G401 (cell line): ENCODE data around the gene IGF2BP3. TPM values are rescaled to one million over a fixed set of nuclear protein-coding genes. Genes with fewer than 3 reads are reported as not detected.
A peak's percentile ranks its signal among the peaks of the same experiment; 100 is the strongest.
"Not testable (repeated sequence)": the region's sequence is repeated elsewhere in the genome, so short reads cannot be mapped to it uniquely, and the experiment has no call there.

Source experiments
- DNase-seq: peaks from one replicate; pipeline ENCODE4 v3.0.0-alpha.2; 2015; ENCODE audit warnings: low spot score
- in situ Hi-C: cut with HindIII; loops from 2 replicates; pipeline ENCODE4 v1.10.0; 2016; ENCODE audit warnings: low sequenced_read_pairs, mixed read lengths
- total RNA-seq: library from RNA; depleted of rRNA; stranded (reverse); fragments of >200 nt; shearing (Covaris generic); gene quantifications from 2 replicates; pipeline ENCODE4 v1.2.3, GENCODE V29; 2014

IGF2BP3 gene
- total RNA-seq, 1 experiment from 2014 or later = 69.7 TPM

DNA sequence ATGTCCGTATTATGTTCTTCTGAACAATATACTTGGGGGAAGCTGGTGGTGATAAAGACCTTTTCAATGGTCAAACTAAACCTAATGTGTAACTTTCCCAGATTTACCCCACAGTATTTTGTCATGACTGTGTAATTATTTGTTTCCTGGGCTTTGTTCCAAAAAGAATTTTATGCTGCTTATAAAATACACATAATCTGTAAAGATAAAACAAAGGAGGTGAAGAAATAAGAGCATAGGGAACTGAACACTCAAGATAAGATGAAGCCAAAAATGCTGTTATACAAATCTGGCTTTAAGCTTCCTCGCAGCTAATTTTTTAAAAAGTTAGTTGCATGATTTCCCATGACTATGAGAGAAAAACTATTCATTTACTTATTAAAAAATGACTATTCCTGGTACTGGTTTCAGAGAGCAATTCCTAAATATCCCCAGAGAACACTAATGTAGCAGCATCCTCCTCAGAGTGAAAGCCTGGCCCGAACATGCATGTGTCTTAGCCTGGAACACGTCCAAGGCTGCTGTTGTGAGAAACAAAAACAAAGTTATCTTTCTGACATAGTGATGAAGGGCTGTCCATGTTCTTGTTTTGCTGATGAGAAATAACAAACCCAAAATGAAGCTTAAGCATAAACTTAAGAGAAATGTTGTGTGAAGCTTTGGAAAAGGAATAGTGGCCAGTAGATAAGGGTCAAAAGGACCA is 137.2 kb downstream of the IGF2BP3 start:
- no peak for DNase-seq
- in situ Hi-C loops = no loop called here

DNA sequence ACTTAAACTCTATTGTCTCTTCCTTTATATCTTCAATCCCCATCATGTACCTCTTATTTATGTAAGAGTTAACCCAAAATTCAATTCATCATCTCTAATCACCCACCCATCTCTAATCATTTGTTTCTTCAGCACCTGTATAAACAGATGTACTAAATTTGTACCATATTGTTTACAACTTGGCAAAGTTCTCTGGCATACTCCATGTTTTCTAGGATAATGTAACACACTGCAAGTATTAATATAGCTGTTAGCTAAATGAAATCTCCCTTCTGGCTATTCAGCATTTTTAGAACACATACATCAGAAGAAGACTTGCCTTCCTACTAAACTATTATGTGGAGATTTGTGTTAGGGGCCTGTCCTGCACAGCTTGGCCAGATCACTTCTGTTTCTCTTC is 138.1 kb downstream of the IGF2BP3 start:
- no peak for DNase-seq
- in situ Hi-C loops = no loop called here

DNA sequence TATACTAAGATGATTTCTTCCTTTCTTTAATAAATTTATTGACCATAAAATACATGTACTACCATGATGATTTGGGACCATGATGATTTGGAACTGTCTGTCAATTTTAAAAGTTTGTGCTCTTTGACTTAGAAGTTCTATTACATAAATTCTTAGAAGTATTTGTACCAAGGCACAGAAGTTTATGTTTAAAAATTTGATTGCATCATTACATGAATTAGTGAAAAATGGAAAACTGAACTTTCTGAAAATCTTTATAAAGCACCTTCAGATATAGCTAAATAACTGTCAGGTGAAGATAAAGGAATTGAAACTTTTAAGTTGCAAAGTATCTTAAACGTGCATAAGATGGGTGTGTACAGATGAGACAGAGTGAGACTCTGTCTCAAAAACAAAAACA is 139.2 kb downstream of the IGF2BP3 start:
- DNase-seq = no peak
- in situ Hi-C loops = no loop called here

DNA sequence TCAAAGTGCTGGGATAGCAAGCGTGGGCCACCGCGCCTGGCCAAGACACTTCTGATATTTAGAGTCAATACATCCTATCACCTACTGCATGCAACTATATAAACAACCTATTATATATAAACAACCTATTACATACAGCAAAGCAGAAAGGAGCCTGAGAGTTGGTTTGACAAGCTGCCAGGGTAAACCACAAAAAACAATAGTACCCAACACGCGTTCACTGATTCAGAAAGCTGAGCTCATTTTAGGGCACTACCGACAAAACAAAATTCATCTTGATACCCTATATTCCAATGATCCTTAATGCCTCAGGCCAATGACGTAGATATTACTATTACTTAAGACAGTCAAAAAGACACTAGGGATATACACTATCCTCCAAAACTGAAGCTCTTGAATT is 154.9 kb downstream of the IGF2BP3 start:
- in situ Hi-C loops = no loop called here
- no peak for DNase-seq

DNA sequence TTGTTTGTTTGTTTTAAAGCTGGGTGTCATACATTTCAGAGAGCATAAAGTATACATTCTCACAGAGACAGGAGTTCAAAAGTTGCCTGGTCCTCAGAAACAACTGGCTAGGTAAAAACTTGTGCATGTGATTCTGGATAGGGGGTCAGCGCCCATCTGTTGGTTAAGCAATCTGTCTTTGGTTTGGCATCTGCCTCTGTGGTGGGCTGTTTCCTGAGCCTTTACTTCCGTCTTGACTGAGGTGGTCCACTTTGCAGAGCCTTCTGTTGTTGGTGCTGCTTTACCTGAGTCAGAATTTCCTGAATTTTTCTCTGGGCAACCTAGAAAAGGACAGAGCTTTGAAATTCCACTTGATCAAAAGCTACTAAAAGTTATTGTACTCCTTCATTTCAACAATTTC is 158.2 kb downstream of the IGF2BP3 start:
- in situ Hi-C loops, DNase-seq: not testable (repeated sequence)

DNA sequence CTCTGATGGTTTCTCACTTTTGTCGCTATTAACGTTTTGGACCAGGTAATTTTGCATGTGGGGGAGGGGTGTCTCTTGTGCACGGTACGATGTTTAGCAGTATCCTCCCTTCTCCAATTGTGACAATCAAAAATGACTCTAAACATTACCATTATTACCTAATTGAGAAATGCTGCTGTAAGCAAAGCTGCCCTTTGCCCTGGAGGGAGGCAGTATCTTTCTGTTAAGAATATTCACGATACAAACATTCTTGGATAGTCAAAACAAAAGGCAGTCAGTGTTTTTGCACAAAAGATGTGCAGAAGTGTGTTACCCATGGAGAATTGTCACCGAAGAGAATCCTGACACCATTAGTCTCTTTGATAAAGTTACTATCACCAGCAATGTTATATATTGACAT is 161.5 kb downstream of the IGF2BP3 start:
- no peak for DNase-seq
- in situ Hi-C loops = no loop called here

DNA sequence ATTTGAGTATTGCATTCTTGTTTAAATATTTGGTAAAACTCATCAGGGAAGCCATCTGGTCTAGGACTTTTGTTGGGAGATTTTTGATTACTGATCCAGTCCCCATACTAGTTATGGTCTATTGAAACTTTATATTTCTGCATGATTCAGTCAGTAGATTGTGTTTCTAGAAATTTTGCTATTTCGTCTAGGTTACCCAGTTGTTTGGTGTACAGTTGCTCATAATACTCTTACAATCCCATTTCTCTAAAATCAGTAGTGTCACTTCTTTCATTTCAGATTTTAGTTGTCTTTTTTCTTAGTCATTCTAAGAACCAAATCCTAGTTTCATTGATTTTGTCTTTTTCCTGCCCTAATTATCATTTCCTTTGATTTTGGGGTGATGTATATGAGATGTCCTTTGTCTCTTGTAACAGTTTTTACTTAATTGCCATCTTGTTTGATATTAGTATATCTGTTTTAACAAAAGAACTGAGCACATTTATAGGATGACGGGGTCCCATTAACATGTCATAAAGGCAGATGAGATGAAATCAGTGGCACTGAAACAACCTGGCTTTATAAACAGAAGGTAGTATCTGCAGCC is 163.3 kb downstream of the IGF2BP3 start:
- in situ Hi-C loops = no loop called here
- no peak for DNase-seq

DNA sequence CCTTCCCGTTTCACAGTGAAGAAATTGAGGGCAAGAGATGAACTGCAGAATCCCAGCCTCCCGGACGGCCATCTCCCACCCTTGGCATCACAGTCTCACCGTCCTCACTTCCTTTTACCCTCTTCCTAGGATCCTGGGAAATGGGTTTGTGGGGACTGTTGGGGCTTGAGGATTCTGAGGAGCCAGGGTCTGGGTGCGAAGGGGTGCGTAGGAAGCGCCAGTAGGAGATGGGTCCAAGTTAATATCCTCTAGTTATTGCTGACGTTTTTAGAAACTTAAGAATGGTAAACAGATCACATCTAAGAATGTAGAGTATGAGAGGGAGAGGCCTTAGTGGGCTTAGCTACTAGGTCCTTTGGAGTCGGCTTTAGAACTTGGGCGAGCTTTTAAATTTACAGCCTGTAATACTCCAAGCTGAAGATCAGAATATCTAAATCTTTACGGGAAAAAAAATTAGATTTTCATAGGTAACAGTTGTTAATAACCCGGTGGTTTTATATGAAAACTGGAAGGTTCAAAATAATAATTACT is 170.5 kb downstream of the IGF2BP3 start:
- no peak for DNase-seq
- in situ Hi-C loops = no loop called here

DNA sequence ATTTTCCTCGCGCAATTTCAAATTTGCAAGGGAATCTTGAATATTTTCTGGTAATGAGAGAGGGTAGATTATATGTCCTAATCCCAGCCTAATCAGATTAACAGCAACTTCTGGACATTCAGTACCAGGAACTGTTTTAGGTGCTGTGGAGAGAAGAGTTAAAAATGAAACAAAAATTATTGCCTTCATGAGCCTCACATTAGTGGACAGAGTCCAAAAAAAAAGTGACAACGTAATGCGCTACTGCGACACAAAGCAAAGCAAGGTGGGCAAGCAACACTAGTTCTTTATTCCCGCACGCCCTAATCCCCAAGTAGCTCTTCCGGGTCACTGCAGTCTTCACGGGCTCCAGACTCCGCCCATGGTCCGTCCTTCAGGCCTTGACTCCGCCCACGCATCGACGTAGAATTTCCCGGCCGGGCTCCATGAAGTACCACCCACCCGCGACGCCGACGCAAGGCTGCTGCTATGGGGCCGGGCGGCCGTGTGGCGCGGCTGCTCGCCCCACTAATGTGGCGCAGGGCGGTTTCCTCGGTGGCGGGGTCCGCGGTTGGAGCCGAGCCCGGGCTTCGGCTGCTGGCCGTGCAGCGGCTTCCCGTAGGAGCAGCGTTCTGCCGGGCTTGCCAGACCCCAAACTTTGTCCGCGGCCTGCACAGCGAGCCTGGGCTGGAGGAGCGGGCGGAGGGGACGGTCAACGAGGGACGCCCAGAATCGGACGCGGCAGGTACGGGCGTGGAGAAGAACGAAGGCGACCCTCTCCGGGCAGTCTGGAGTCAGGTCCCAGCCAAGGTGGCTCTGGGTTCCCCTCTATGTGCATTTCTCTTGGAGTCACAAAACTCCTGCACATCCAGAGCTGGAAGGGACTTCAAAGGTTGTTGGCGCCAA is 171.2 kb downstream of the IGF2BP3 start, which contains the start of gene MALSU1:
MALSU1 (plus strand) TSS at position 455 of the 885 bp plus-strand sequence; CDS start at position 469, 14 bp downstream.
- in situ Hi-C loops = no loop called here
- DNase-seq = peak; percentile 99

DNA sequence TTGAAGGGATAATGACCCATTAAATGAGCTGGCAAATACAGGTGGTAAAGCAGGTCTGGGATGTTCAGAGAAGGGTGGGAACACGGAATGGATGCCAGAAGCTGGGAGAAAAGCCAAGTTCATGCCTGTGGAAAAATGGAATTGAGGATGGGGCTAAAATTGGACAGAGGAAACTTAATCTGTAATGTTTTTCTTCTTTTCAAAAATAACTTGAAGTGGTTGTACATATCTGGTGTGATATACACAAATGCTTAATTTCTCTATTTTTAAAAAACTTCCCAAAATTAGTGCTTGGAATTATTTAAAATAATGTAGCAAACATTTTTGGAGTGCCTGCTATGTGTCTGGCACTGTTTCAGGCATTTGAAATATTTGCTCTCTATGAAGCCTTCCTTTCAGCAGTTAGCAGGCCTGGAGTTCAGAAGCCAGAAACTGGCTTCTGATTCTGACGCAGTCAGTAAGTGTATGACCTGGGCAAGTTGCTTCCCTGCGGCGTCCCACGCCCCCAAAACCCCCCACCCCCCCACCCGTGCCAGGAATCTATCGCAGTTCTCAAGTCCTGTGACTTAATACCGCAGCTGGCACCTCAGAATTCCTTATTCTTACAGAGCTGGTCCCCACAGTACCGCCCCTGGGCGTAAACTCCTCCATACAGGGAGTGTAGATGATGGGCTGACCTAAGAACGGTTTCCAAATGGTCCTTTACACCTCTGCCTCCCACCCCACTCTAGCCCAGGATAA is 172.0 kb downstream of the IGF2BP3 start:
- in situ Hi-C loops = no loop called here
- DNase-seq = peak; percentile 18

DNA sequence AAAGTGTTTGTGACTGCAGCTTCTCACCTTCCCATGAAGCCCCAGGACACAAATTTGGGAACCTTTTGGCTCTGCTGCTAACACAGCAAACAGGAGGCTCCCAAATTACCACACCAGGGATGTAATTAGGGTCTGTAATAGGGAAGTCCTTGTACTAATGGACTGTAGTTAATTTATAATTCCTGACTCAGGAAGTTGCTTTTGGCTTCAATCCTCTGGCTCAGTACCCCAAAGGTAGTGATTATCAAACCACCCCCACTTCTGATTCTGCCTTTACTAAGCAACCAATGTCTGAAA is 174.9 kb downstream of the IGF2BP3 start:
- no peak for DNase-seq
- in situ Hi-C loops = no loop called here

DNA sequence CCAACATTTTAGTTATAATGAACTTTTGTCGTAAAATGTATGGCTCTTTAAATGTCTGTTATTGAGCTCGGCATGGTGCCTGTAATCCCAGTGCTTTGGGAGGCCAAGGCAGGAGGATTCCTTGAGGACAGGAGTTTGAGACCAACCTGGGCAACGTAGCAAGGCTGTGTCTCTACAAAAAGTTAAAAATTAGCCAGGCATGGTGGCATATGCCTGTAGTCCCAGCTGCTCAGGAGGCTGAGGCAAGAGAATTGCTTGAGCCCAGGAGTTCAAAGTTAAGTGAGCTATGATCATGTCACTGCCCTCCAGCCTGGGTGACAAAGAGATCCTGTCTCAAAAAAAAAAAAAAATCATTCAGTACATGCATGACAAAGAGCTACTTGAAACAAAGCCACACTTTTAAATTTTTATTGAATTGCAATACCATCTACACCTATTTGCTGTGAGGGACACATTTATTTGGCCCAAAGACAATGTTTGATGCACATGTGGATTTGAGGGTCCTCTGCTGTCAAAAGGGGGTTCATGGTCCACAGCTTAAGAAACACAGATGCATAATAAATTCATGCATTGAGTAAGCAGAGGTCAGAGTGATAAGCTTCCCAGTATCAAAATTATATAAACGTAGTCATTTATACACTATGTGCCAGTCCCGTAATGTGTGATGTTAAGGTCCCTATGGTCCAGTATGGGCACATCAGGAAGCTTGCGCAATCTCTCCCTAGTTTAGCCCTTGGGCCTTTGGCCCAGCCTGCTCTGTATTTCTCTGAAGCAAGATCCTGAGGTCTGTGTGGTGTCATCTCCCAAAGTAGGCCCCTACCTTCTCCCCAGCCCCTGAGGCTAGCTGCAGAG is 175.5 kb downstream of the IGF2BP3 start:
- DNase-seq = no peak
- in situ Hi-C loops = no loop called here

DNA sequence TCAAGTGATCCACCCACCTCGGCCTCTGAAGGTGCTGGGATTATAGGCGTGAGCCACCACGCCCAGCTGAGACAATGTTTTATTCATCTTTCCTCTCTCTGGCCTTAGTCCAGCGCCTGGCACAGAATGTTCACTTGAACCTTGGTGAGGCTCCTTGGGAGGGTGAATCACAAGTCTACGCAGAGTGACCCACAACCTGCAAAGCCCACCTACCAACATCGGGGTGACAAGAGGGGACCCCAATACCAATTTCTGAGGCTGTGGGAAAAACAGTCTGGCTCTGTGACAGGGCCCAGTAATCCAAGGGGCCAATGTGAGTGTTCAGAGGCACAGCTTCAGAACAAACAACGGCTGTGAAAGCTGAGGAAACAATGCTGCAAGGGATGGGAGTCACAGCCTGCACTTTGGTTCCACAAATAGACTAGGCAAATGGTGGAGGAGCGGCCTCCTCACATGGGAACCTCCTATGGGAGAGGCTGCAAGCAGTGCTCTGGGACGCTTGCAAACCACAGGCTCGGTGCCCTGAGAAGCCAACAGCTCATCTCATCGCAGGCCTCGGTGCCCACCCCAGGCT is 176.7 kb downstream of the IGF2BP3 start:
- no peak for DNase-seq
- in situ Hi-C loops = no loop called here

DNA sequence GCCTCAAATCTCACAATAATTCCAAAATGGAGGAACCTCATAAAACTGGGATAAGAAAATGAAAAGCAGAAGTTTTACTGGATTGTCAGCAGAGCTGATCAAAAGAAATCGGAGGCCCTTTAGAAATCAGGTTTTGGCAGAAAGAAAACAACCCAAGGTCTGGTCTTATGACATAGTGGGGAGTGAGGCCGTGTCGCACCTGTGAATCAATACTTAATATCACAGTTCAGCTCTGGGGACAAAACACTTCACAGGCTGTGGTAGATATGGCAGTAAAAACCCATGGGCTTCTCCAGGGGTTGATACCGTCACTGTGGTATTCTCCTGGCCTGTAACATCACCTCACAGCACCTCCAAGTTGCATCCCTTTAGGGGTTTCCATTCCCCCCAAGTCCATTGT is 177.7 kb downstream of the IGF2BP3 start:
- DNase-seq = no peak
- in situ Hi-C loops = no loop called here

DNA sequence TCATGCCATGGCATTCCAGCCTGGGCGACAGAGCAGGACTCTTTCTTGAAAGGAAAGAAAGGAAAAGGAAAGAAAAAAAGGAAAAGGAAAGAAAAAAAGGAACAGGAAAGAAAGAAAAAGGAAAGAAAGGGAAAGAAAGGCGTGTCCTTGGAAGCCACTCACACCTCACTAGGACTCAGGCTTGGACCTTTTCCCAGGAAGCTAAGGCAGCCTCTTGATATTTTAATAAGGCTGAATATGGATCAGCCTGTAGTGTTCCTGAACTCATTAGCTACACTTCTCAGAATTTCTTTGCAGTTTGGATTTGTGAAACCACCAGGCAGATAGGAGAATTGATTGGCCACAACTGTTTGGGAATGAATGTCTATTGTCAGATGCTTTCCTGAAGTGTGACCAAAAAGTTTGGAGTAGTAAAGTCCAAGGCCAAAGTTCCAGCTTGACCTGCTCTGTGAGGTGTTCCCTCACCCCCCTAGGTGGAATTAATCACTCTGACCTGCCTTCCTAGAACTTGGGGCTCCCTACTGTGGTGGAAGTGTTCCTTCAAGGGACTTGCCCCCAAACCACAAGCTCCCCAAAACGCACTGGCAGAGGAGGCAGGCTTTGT is 178.2 kb downstream of the IGF2BP3 start:
- in situ Hi-C loops = no loop called here
- no peak for DNase-seq

DNA sequence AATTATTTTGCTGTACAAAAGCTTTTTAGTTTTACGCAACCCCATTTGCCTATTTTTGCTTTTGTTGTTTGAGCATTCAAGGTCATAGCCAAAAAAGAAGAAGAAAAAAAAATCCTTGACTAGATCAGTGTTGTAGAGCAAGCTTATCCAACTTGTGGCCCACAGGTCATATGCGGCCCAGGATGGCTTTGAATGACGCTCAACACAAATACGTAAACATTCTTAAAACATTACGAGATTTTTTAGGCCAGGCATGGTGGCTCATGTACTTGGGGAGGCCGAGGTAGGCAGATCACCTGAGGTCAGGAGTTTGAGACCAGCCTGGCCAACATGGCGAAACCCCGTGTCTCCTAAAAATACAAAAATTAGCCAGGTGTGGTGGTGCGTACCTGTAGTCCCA is 179.3 kb downstream of the IGF2BP3 start:
- in situ Hi-C loops = no loop called here
- no peak for DNase-seq

DNA sequence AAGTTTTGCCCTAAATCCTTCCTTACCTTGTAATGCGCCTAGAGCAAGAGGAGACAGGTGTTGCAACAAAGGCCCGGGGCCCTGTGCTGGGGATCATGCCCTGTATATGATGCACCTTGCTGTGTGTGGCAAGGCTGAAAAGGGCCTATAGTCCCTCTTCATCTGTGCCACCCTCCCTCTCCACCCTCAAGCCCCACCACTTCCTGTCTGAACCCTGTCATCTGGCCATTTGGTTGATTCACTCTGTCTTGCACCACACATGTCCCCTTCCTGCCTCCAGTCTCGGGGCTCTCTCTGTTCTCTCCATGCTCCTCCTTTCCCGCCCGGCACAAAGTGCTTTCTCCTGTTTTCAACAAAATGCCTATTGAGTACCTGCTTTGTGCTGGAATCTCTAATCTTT is 182.7 kb downstream of the IGF2BP3 start:
- in situ Hi-C loops = no loop called here
- no peak for DNase-seq
